Embryonic facial prominence (tissue), 1 donor: ENCODE data around the gene ANGEL2.
"Not testable (repeated sequence)": the region's sequence is repeated elsewhere in the genome, so short reads cannot be mapped to it uniquely, and the experiment has no call there.

Experiments
- DNase-seq: peaks from one replicate; pipeline ENCODE4 v3.0.0-alpha.2; 2016; ENCODE audit errors: extremely low spot score

ANGEL2 gene

GRCh38 chr1:213019450-213019849, 3.8 kb upstream of the ANGEL2 start:
- no peak for DNase-seq

- DNase-seq, result no peak
These were observed 2.0 kb upstream of the ANGEL2 start for GRCh38 chr1:213017447-213018273.

- DNase-seq, result no peak
These were observed 1.0 kb downstream of the ANGEL2 start for GRCh38 chr1:213014642-213015041.

GRCh38 chr1:213008564-213008963, 7.1 kb downstream of the ANGEL2 start:
- no peak for DNase-seq

GRCh38 chr1:213003256-213003655, 12.4 kb downstream of the ANGEL2 start:
- DNase-seq, result no peak

GRCh38 chr1:212994926-212995325, 20.7 kb downstream of the ANGEL2 start:
- DNase-seq, result no peak

GRCh38 chr1:212993960-212994359, 21.7 kb downstream of the ANGEL2 start:
- not testable (repeated sequence) for DNase-seq

- DNase-seq, result no peak
These were observed 25.4 kb downstream of the ANGEL2 start for GRCh38 chr1:212990276-212990675.

- DNase-seq, result no peak
These were observed 27.9 kb downstream of the ANGEL2 start for GRCh38 chr1:212987702-212988322.

GRCh38 chr1:212986551-212986950, 29.1 kb downstream of the ANGEL2 start:
- DNase-seq, result no peak

- no peak for DNase-seq
These were observed 31.0 kb downstream of the ANGEL2 start for GRCh38 chr1:212984522-212985291.

GRCh38 chr1:212983482-212983881, 32.2 kb downstream of the ANGEL2 start:
- DNase-seq, result no peak

- no peak for DNase-seq
These were observed 33.1 kb downstream of the ANGEL2 start for GRCh38 chr1:212982430-212983152.

GRCh38 chr1:212981571-212982328, 33.9 kb downstream of the ANGEL2 start:
- no peak for DNase-seq

GRCh38 chr1:212981025-212981495, 34.6 kb downstream of the ANGEL2 start:
- no peak for DNase-seq

GRCh38 chr1:212980123-212980785, 35.4 kb downstream of the ANGEL2 start:
- DNase-seq, result no peak

- no peak for DNase-seq
These were observed 36.1 kb downstream of the ANGEL2 start for GRCh38 chr1:212979340-212980122.

- no peak for DNase-seq
These were observed 37.7 kb downstream of the ANGEL2 start for GRCh38 chr1:212977781-212978645.

GRCh38 chr1:212976586-212976985, 39.1 kb downstream of the ANGEL2 start:
- DNase-seq, result no peak
